Measurements from ENCODE around the gene WWOX.
A peak's percentile ranks its signal among the peaks of the same experiment; 100 is the strongest.

Gene WWOX

DNA sequence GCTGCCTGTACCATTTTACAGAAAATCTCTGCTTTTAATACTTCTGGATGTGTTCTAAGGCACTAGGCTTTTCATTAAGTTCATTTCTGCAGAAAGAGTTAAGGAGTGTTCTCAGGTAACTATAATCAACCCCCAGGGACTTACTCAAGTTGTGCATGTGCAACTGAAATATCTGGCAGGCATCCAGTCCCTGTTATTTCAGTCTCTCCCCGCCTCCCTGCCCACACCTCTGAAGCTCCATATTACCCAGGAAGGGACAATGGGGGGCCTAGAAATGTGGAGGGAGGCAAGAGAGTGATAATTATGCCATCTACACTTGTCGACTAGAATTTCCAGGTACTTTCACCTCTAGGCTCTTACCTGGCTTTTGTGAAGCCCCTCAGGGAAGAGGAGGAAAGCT lies 1068.9 kb downstream of the WWOX start:
- no peak overlapping the region for H3K4me3 ChIP-seq (ENCODE audit: low read length)
- no peak overlapping the region for H3K9ac ChIP-seq (ENCODE audit: low read length)
- no peak for DNase-seq (ENCODE audit: low read depth)
- H3K27me3 ChIP-seq (replicated peaks; ENCODE audit: control insufficient read depth, insufficient read depth, low read length) = no peaks in the 10 kb centered on the region
- peaks cover 31% of the 10 kb centered on the region for H3K4me1 ChIP-seq (ENCODE audit: control insufficient read depth, insufficient read depth, low read length)
- H3K9me3 ChIP-seq (ENCODE audit: control insufficient read depth, low read length) = peaks cover 5% of the 10 kb centered on the region
- no peaks in the 10 kb centered on the region for H3K36me3 ChIP-seq (ENCODE audit: control insufficient read depth, insufficient read depth, low read length, severe bottlenecking)

DNA sequence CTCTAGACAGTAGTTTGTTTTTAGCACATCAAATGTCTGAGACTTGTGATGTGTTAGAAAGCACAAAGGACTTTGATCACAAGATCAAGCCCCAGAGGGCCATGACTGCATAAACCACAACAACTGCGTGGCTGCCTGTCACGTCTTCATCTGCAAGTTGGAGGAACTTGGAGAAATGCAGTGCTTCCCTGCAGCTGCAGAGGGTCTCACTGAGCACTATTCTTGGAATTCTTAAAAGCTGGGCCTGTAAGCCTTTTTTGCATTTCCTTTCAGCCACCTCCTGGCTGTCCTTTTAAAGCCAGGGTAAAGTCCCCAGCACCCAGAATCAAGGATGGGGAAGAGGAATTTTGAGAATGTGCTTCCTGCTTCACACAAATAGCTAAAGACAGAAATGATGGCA lies 1069.8 kb downstream of the WWOX start:
- Histone ChIP-seq H3K36me3 (ENCODE audit: control insufficient read depth, insufficient read depth, low read length, severe bottlenecking) (no peaks in the 10 kb centered on the region), H3K4me1 (ENCODE audit: control insufficient read depth, insufficient read depth, low read length) (peaks cover 28% of the 10 kb centered on the region), H3K9me3 (ENCODE audit: control insufficient read depth, low read length) (peaks cover 5% of the 10 kb centered on the region), H3K9ac (ENCODE audit: low read length) (no peak overlapping the region), H3K27me3 (replicated peaks; ENCODE audit: control insufficient read depth, insufficient read depth, low read length) (no peaks in the 10 kb centered on the region), H3K4me3 (ENCODE audit: low read length) (no peak overlapping the region)
- DNase-seq (ENCODE audit: low read depth) = no peak

DNA sequence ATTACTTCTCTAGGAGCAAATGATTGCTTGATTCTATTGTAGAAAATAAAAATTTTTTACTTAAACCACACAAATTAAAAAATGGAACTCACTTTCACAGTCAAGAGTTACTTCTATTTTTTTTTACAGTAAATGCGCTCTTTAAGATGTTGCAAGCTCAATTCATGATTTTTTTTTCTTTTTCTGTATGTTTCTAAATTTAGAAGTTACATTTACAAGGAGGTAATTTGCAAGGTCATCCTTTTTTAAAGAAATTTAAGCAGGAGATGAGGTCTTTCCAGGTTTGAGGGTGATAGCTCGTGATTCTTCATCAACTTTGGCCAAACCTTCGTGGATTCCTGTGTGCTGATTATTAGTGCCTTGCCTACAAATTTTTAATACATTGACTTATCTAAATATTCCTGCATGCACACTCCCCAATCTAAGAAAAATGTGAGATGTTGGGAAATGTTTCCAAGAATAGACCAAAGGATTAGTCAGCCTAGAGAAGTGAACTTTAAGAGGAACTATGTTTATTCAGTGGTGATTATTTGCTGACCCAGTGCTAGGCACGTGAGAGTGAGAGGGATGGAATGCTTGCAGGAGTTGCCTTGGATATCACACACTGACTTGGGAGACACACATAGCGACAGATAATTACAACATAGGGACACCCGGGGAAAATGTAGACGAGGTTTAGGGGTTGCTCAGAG lies 1071.2 kb downstream of the WWOX start:
- Histone ChIP-seq H3K9me3 (ENCODE audit: control insufficient read depth, low read length) (peaks cover 5% of the 10 kb centered on the region), H3K4me1 (ENCODE audit: control insufficient read depth, insufficient read depth, low read length) (peaks cover 27% of the 10 kb centered on the region), H3K27me3 (replicated peaks; ENCODE audit: control insufficient read depth, insufficient read depth, low read length) (no peaks in the 10 kb centered on the region), H3K4me3 (ENCODE audit: low read length) (no peak overlapping the region), H3K9ac (ENCODE audit: low read length) (peak overlapping the region; percentile 28), H3K36me3 (ENCODE audit: control insufficient read depth, insufficient read depth, low read length, severe bottlenecking) (no peaks in the 10 kb centered on the region)
- no peak for DNase-seq (ENCODE audit: low read depth)

DNA sequence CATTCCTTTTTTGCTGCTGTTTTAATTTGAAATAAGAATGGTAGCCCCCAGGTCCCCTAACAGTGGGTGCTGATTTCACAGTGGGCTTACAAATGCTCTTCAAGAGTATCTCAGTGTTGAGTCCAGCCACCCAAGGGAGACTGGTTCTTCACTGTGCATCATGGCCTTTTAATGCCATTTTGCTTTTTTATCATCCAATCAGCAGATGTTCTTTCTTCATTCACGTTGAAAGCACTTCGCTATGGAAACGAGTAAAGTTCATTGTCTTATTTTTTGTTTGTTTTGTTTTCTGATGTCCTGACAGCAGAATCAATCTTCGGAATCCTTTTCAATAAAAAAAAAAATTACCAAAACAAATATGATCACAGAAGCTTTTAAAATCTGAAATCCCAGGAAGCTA lies 1072.0 kb downstream of the WWOX start:
- Histone ChIP-seq H3K4me1 (ENCODE audit: control insufficient read depth, insufficient read depth, low read length) (peaks cover 27% of the 10 kb centered on the region), H3K36me3 (ENCODE audit: control insufficient read depth, insufficient read depth, low read length, severe bottlenecking) (no peaks in the 10 kb centered on the region), H3K9ac (ENCODE audit: low read length) (no peak overlapping the region), H3K27me3 (replicated peaks; ENCODE audit: control insufficient read depth, insufficient read depth, low read length) (no peaks in the 10 kb centered on the region), H3K9me3 (ENCODE audit: control insufficient read depth, low read length) (peaks cover 11% of the 10 kb centered on the region), H3K4me3 (ENCODE audit: low read length) (no peak overlapping the region)
- DNase-seq (ENCODE audit: low read depth) = no peak

DNA sequence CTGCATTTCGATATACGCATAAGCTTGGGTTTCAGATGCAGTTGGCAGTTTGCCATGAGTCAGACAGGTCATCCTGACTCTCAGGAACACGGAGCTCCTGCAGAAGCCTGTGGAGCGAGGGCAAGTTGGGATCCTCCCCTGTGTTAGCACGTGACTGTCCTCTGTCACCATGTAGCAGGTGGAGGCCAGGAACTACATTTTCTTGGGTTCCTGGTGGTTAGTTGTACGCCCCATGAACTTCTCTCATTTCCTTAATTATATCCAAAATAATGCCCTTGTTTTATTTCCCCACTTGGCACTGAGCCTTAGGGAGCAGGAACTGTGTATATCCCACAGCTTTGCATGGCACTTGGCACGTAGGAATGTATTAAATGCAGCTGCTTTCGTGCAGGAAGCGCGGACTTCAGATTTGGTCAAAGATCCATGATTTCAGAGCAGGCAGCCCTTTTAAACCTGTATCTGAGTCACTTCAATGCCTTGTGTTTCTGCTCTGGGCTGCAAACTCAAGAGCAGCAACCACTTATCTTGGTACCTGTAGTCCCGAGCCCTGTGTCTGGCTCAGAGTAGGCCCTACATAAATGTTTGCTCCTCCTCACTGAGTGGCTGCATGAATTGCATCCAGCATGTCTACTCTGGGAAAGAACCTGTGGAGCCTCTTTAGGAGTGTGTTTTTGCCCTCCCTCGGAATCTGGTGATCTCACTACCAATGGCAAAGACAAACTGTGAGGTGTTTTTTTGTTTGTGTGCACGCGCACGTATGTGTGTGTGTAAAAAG lies 1072.7 kb downstream of the WWOX start:
- Histone ChIP-seq H3K9me3 (ENCODE audit: control insufficient read depth, low read length) (peaks cover 11% of the 10 kb centered on the region), H3K4me1 (ENCODE audit: control insufficient read depth, insufficient read depth, low read length) (peaks cover 27% of the 10 kb centered on the region), H3K36me3 (ENCODE audit: control insufficient read depth, insufficient read depth, low read length, severe bottlenecking) (no peaks in the 10 kb centered on the region), H3K9ac (ENCODE audit: low read length) (no peak overlapping the region), H3K27me3 (replicated peaks; ENCODE audit: control insufficient read depth, insufficient read depth, low read length) (no peaks in the 10 kb centered on the region), H3K4me3 (ENCODE audit: low read length) (no peak overlapping the region)
- DNase-seq (ENCODE audit: low read depth) = no peak

DNA sequence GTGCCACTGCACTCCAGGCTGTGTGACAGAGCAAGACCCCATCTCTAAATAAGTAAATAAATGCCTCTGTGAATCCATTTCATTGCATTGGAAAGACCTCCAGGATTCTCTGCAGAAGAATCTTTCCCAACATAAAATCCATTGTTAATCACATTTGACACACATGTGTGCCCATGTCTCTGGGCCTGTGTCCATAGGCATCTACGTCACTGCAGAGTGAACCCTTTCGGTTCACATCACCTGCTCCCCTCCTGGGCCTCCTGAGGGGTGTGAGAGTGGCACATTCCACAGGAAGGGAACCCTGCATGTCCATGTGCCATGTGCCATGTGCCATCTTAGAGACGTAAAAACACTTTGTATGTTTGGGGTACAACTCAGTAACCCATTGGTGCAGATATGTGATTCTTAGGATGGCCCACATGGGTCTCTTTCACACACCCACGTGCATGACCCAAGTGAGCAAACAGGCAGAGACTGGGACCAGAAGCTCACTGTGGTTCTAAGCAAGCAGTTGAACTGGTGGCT lies 1073.6 kb downstream of the WWOX start:
- DNase-seq (ENCODE audit: low read depth) = no peak
- Histone ChIP-seq H3K4me3 (ENCODE audit: low read length) (no peak overlapping the region), H3K9me3 (ENCODE audit: control insufficient read depth, low read length) (peaks cover 11% of the 10 kb centered on the region), H3K36me3 (ENCODE audit: control insufficient read depth, insufficient read depth, low read length, severe bottlenecking) (no peaks in the 10 kb centered on the region), H3K27me3 (replicated peaks; ENCODE audit: control insufficient read depth, insufficient read depth, low read length) (no peaks in the 10 kb centered on the region), H3K4me1 (ENCODE audit: control insufficient read depth, insufficient read depth, low read length) (peaks cover 27% of the 10 kb centered on the region), H3K9ac (ENCODE audit: low read length) (no peak overlapping the region)

DNA sequence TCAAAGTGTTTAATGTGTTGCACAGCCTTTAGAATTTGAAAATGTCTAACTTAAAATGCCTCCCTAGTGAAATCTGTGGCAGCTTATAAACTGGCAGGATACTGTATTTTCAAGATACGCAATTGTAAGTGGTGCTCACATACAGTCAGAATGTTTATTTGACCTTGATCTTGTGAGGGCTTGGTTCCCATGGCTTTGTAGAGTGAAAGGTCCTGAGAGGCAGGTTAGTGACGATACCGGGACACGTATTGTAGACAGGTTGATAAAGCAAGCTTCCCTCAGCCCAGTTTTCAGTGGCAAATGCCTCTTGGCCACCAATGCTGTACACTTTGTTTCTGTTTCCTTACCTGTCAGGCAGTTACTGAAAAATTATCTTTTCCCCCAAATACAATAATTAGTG lies 1074.5 kb downstream of the WWOX start:
- peaks cover 11% of the 10 kb centered on the region for H3K9me3 ChIP-seq (ENCODE audit: control insufficient read depth, low read length)
- no peak for DNase-seq (ENCODE audit: low read depth)
- peaks cover 26% of the 10 kb centered on the region for H3K4me1 ChIP-seq (ENCODE audit: control insufficient read depth, insufficient read depth, low read length)
- no peak overlapping the region for H3K9ac ChIP-seq (ENCODE audit: low read length)
- no peaks in the 10 kb centered on the region for H3K27me3 ChIP-seq (replicated peaks; ENCODE audit: control insufficient read depth, insufficient read depth, low read length)
- H3K36me3 ChIP-seq (ENCODE audit: control insufficient read depth, insufficient read depth, low read length, severe bottlenecking) = no peaks in the 10 kb centered on the region
- no peak overlapping the region for H3K4me3 ChIP-seq (ENCODE audit: low read length)

DNA sequence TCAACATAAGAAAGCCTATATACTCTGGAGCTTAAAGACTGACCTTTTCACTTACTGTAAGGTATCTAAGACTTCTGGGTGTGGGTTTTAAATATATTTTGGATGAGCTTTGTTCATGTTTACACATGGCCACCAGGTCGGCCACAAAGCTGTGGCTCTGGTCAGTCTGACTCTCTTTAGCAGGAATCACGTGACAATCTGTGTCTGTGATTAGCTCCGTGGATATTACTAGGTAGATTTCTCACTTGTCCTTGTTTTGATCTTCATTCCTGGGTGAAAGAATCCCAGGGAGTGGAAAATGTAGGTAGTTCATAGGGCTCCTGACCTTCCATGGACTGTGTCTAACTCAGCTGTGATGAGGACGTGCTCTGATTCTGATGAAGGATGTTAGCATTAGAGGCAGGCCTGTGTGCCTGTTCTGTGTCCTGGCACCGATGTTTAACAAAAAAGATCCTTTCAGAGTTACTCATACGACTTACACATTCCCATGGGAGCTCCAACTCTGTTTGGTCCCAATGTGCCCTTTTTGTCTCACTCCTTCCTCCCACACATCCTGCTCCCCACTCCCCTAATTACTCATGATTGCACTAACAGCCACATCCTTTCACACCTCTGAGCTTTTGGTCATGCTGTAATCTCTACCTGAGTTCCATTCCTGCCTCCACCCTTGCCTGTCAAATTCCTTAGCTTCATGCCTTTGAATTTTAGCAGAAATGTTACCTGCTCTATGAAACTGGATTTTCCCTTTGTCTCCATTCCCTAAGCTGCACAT lies 1076.0 kb downstream of the WWOX start:
- peaks cover 11% of the 10 kb centered on the region for H3K4me1 ChIP-seq (ENCODE audit: control insufficient read depth, insufficient read depth, low read length)
- H3K9me3 ChIP-seq (ENCODE audit: control insufficient read depth, low read length) = peaks cover 24% of the 10 kb centered on the region
- no peak for DNase-seq (ENCODE audit: low read depth)
- H3K4me3 ChIP-seq (ENCODE audit: low read length) = no peak overlapping the region
- no peaks in the 10 kb centered on the region for H3K27me3 ChIP-seq (replicated peaks; ENCODE audit: control insufficient read depth, insufficient read depth, low read length)
- no peaks in the 10 kb centered on the region for H3K36me3 ChIP-seq (ENCODE audit: control insufficient read depth, insufficient read depth, low read length, severe bottlenecking)
- no peak overlapping the region for H3K9ac ChIP-seq (ENCODE audit: low read length)

DNA sequence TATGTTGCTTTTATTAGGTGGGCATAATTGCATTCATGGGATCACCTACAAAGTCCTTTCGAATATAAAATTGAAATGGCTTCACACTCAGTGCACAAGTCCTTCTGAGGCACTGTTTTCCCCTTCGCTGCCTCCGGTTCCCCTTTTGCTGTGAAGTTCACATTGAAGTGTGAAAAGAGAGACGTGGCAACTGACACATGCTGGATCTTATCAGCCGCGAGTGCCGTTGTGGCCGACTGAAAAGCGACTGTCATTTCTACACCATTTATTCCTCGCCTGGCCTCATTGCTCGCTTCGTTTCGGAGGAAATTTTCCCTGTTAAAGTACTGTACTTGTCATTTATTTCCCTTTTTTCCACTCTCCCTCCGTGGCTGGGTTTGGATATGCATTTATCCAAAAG lies 1077.6 kb downstream of the WWOX start:
- peaks cover 9% of the 10 kb centered on the region for H3K4me1 ChIP-seq (ENCODE audit: control insufficient read depth, insufficient read depth, low read length)
- no peaks in the 10 kb centered on the region for H3K27me3 ChIP-seq (replicated peaks; ENCODE audit: control insufficient read depth, insufficient read depth, low read length)
- H3K4me3 ChIP-seq (ENCODE audit: low read length) = no peak overlapping the region
- H3K36me3 ChIP-seq (ENCODE audit: control insufficient read depth, insufficient read depth, low read length, severe bottlenecking) = no peaks in the 10 kb centered on the region
- DNase-seq (ENCODE audit: low read depth) = no peak
- H3K9ac ChIP-seq (ENCODE audit: low read length) = no peak overlapping the region
- H3K9me3 ChIP-seq (ENCODE audit: control insufficient read depth, low read length) = peaks cover 36% of the 10 kb centered on the region

DNA sequence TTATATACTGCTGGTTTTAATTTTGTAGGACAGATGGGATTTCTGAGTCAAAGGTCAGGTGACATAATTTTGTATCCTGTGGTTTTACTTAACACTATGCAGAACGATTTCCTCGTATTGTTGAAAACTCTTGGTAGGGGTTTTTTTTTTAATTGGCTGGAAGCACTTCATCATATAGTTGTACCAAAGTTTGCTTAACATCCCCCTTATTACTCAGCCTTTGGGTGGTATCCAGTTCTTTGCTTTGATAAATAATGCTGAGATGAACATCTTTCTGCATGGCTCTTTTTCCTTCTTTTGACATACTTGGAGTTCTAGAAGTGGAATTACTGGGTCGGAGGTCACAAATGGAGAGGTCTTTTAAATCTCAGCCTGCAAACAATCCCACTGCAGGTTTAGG lies 1082.0 kb downstream of the WWOX start:
- Histone ChIP-seq H3K9me3 (ENCODE audit: control insufficient read depth, low read length) (peaks cover 30% of the 10 kb centered on the region), H3K36me3 (ENCODE audit: control insufficient read depth, insufficient read depth, low read length, severe bottlenecking) (no peaks in the 10 kb centered on the region), H3K9ac (ENCODE audit: low read length) (no peak overlapping the region), H3K4me1 (ENCODE audit: control insufficient read depth, insufficient read depth, low read length) (peaks cover 35% of the 10 kb centered on the region), H3K4me3 (ENCODE audit: low read length) (peak overlapping the region; percentile 33), H3K27me3 (replicated peaks; ENCODE audit: control insufficient read depth, insufficient read depth, low read length) (no peaks in the 10 kb centered on the region)
- no peak for DNase-seq (ENCODE audit: low read depth)

DNA sequence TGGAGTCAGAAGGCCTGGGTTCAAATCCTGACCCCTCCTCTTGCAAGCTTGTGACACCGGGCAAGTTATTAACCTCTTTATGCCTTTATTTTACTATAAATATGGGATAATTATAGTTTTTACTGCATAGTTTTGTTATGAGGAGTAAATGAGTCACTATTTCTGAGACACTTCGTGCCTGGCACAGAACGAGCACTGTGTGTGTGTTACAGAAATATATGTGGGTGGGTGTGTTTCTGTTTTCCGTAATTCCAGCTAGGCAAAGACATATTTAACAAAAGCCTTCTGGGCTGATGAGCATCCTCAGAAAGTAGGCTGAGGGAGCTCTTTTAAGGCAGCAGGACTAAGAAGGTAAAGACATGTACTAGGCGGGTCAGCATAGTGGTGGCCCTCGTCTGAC lies 1083.2 kb downstream of the WWOX start:
- peak overlapping the region; percentile 61 for H3K9ac ChIP-seq (ENCODE audit: low read length)

More for the DNA sequence above, 1083.2 kb downstream of the WWOX start:
- Histone ChIP-seq H3K36me3 (ENCODE audit: control insufficient read depth, insufficient read depth, low read length, severe bottlenecking) (no peaks in the 10 kb centered on the region), H3K4me3 (ENCODE audit: low read length) (peak overlapping the region; percentile 15), H3K9me3 (ENCODE audit: control insufficient read depth, low read length) (peaks cover 30% of the 10 kb centered on the region), H3K4me1 (ENCODE audit: control insufficient read depth, insufficient read depth, low read length) (peaks cover 35% of the 10 kb centered on the region), H3K27me3 (replicated peaks; ENCODE audit: control insufficient read depth, insufficient read depth, low read length) (no peaks in the 10 kb centered on the region)
- DNase-seq (ENCODE audit: low read depth) = no peak
